Measurements from ENCODE around the gene CPLANE1.
"Not testable (repeated sequence)": the region's sequence is repeated elsewhere in the genome, so short reads cannot be mapped to it uniquely, and the experiment has no call there.

Gene CPLANE1

DNA sequence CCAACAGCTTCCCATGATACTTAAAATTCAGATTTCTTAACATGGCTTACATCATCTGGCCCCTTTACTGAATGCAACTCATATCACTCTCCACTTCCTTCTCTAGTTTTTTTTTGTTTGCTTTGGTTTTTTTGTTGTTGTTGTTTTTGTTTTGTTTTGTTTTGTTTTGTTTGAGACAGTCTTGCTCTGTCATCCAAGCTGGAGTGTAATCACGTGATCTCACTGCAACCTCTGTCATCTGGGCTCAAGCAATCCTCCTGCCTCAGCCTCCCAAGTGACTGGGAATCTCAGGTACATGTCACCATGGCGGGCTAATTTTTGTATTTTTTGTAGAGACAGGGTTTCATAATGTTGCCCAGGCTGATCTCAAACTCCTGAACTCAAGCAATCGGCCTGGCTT is 41.4 kb downstream of the CPLANE1 start:
- DNase-seq, result no peak

DNA sequence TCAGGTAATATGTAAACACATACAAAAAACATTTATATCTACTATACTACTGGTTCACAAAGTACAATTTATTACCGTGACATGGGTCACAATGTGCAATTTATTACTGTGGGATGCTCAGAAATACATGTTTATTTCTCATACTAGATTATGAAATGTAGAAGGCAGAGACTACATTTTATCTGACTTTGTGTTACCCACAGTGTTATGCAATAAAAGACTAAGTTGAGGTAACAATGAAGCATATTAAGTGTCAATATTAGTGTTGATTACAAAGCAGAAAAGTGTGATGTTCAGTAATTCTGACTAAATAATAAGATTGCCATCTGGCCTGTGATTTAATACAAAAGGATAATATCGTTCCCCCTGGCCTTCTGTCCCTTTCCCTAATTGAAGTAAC is 42.4 kb downstream of the CPLANE1 start:
- no peak for DNase-seq

DNA sequence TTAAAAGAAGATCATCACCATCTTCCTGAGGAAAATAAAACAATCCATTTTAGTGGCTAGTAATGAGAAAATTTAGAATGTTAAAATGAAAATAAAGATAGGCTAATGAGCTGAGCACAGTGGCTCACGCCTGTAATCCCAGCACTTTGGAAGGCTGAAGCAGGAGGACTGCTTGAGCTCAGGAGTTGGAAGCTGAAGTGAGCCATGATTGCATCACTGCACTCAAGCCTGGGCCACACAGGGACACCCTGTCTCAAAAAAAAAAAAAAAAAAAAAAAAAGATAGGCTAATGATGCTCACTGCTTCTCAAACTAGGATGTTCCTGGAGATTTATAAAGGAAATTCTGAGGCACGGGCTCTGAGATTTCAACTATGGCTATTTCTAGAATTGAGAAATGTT is 50.3 kb downstream of the CPLANE1 start:
- DNase-seq, result no peak

DNA sequence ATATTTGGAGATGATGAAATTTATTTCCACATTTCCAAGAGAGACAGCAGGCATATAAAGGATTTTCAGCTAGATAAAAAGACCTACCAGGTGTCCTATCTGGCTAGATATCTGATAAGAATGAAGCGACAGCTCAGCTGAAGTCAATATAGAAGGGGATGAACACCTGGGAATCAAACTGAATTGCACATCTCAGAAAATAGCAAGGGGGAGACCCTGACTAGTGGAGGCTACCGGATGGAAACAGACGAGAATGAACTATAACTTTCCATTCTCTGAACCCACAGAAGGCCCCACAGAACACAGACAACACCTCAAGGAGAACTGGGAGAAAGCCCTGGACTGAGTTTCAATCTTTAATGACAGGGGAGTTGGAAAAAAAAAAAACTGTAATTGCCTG is 51.1 kb downstream of the CPLANE1 start:
- DNase-seq, result no peak

DNA sequence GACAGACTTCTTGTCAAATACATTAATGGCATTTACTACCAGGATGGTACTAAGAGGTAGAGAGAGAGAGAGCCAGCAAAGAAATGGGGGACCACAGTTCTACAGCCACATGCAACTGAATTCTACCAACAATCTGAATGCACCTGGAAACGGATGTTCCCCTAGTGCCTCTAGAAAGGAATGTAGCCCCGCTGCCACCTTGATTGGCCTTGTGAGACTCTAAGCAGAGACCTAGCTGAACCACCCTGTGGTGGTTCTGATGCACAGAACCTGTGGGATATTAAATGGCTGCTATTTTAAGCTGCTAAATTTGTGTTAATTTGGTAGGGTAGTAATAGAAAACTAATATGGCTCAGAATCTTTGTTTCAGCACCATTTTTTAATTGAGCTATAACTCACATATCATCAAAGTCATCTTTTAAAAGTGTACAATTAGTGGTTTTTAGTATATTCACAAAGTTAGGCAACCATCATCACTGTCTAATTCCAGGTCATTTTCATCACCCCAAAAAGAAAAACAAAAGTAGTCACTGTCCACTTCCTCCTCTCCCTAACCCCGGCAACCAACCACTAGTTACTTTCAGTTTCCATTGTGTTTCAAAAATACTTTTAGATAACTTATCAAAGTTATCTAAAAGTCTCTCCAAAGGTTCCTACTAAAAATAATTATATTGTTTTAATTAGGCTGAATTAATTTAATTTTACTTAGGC is 51.7 kb downstream of the CPLANE1 start:
- no peak for DNase-seq

DNA sequence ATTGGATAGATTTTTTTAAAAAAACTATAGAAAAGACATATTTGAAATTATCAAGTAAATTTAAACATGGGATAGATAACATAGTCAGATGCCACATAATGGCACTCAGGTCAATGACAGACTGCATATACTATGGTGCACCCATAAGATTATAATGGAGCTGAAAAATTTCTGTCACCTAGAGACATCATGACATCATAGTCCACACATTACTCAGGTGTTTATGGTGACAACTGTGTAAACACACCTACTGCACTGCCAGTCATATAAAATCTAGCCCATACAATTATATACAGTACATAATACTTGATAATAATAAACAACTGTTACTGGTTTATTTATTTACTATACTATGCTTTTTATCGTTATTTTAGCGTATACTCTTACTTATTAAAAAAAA is 58.6 kb downstream of the CPLANE1 start:
- DNase-seq, result no peak

DNA sequence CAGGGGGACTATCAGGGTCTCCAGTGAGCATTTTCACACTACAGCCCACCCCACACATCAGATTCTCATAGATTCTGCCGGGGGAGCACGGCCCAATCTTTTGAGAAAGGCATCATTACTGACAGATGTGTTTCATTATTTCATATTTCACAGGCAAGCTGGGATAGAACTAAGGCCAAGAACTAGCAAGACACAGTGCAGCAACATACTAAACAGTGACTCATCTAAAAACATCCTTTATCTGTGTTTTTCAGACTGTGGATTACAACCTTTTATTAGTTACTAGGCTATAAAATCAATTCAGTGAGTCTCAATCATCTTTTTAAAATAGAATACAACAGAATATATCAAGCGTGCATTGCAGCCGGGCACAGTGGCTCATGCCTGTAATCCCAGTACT is 59.8 kb downstream of the CPLANE1 start:
- DNase-seq, result no peak

DNA sequence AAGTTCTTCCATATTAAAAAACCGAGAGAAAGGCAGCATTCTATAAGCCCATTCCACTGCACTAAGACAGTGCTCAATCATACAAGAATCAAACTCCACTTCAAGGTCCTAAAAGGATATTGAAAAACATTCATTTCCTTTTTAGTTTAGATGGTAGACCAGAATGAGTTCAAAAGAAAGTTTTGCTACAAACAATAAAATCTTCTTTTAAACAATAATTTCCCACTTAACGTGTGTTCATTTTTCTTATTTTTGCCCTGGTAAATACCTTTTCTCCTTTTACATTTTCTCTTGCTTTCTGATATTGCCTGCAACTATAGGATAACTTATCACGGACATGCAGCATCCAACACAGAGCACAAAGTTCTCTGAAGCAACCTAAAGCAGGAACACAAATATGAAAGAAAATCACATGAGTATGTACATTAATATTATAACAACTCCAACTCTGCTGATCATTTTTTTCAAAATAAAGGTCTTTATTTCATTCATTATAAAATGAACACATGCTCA is 61.7 kb downstream of the CPLANE1 start:
- DNase-seq, result no peak

DNA sequence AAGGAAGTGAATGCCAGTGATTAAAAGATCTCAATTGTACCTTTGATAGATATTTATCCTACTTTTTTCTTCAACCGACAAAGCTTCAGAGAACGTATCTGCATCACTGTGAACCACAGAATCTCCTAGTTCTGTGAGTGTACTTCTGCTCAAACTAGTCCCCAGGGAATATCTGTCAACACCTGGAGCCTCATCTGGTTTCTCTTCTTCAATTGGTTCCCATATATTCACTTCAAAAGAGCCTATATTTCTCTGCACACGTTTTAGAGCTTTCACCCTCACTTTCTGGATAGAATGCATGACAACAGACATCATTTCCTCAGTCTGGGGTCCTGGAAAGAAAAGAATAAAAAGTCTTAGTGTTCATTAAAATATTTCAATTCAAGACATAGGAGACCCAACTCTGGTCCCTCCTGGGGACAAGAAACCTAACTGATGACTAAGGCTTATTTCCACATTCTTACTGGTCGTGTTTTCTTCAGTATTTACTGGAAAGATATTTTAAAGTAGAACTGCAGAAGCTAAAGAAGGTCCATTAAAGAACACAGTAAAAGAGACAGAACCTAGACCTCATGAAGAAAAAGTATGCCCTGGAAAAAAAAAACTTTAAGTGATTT is 64.3 kb downstream of the CPLANE1 start:
- DNase-seq, result peak; percentile 80

DNA sequence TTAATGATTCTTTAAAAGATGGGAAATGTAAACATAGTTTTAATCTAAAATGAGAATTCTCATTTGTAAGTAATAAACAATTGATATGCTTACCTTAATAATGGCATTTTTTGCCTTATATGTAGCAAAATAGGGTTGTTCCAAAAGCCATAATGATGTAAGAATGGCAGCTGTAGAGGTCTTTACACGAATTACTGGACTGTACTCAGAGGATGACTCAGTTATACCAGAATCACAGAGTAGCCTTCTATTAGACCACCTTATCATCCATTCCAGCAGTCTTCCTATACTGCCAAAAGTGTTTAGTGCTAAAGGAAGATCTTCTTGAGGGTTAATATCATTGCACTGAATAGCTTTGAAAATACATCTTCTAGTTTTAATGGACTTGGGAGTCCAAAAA is 66.5 kb downstream of the CPLANE1 start:
- no peak for DNase-seq

DNA sequence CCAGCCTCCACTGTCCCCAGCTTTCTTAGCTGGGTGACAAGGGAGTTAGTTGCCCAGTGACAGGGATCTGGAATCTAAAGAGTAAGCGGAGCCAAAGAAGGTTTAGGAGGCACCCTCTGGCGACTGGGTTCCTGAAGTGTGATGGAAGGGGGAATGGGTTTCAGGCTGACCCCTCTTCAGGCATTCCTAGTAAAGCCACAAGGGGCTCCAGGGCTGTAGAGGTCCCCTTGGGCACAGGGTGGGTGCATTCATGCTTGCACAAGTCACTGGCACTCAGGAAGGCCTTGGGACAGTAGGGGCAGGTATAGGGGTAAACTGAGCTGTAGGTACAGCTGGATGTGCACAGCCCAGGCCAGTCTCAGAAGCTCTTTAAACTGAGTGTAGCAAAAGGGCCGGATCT is 74.2 kb downstream of the CPLANE1 start:
- DNase-seq, result no peak

DNA sequence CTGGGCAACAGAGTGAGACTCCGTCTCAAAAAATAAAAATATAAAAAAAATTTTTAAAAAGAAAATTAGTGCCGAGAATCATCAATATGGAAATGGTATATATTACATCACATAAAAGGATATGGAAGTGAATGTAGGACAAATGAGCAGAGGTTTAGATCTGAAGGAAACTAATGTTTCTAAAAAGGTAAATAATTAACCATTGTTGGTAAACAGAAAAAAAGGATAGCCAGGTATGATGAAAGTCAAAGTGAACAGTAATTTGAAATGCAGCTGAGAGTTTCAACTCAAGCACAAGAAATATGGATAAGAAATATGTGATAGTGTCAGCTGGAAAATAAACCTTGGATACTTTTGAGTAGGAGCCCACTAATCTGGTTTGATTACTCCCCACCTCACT is 76.2 kb downstream of the CPLANE1 start:
- DNase-seq, result no peak

DNA sequence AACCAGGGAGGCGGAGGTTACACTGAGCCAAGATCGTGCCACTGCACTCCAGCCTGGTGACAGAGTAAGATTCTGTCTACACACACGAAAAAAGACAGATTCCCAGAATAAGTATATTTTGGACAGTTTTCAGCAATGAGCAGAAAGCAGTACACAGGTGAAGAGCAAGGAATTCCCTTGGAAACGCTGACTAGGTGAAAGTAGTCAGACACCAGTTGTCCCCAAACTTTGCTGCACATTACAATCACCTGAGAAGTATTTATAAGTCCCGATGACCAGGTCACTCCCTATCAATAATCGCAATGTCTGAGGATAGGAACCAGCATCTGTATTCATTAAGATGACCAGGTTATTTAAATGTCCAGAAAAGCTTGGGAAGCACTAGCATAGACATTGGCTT is 78.3 kb downstream of the CPLANE1 start:
- DNase-seq, result no peak

DNA sequence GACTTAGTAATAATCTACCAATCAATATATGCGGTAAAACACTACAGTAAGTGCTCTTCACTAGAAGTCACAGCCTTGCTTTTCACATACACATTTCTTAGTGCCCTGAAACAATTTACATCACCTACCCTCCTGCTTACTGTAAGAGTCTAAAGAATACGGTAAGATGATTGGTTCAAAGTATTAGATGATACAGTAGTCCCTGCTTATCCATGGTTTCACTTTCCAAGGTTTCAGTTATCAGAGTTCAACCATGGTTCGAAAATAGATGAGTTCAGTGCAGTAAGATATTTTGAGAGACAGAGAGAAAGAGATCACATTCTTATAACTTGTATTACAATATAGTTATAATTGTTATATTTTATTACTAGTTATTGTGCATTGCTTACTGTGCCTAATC is 83.0 kb downstream of the CPLANE1 start:
- no peak for DNase-seq

DNA sequence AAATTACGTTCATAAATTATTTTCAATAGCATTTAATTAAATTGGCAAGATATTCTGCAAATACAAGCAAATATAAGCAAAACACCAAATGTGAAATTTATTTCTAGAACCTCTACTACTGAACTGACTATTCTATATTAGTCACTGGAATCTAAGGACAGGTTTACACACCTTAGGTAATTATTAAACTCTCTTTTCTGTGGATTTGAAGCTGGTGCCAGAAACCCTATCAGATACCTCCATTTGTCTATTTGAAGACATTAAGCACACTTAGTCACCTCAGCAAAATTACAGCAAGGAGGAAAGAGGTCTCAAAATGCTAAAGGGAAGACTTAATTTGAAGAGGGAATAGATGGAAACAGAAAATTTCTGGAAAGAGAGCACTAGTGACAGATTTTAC is 83.4 kb downstream of the CPLANE1 start:
- no peak for DNase-seq

DNA sequence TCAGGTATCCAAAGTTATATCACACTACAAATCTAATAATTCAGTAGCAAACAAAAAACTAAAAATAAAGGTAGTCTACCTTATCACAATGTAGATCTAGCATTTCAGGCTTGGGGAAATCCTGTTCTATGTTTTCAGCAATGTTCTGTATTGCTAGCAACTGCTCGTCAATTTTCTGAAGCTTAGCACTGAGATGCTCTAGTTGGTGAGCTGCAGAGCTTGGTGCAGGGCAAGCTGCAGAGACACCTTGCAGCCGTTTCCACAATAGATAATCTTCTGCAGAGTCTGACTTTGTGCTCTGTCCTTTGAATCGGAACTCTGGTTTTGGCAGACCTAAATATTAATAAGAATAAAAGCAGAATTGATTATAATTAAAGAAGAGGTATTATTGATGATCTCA is 95.5 kb downstream of the CPLANE1 start:
- no peak for DNase-seq

DNA sequence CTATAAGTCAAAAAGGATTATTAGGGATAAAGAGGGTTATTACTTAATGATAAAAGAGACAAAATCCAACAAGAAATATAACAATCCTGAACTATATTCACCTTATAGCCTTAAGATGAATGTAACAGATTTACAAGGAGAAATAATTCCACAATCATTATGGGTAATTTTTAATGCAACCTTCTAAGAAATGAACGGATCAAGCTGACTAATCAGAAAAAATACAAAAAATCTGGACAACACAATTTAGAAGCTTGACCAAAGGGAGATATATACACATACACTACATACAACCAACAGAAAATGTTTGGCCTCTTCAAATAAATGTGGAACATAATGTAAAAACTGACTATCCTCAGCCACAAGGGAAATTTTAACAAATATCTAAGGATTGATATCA is 102.3 kb downstream of the CPLANE1 start:
- DNase-seq, result no peak

DNA sequence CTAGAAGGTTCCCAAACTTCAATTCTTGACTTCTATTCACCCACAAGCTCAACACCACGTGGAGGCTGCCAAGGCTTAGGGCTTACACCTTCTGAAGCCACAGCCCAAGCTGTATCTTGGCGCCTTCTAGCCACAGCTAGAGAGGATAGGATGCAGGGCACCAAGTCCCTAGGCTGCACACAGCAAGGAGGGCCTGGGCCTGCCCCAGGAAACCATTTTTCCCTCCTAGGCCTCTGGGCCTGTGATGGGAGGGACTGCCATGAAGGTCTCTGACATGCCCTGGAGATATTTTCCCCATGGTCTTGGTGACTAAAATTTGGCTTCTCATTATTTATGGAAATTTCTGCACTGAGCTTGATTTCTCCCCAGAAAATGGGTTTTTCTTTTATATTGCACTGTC is 112.5 kb downstream of the CPLANE1 start:
- DNase-seq, result no peak

DNA sequence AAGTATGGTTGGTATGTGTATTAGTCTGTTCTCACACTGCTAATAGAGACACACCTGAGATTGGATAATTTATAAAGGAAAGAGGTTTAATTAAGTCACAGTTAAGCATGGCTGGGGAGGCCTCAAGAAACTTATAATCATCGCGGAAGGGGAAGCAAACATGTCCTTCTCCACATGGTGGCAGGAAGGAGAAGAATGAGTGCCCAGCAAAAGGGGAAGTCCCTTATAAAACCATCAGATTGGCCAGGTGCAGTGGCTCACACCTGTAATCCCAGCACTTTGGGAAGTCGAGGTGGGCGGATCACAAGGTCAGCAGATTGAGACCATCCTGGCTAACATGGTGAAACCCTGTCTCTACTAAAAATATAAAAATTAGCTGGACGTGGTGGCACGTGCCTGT is 113.9 kb downstream of the CPLANE1 start:
- DNase-seq, result not testable (repeated sequence)

DNA sequence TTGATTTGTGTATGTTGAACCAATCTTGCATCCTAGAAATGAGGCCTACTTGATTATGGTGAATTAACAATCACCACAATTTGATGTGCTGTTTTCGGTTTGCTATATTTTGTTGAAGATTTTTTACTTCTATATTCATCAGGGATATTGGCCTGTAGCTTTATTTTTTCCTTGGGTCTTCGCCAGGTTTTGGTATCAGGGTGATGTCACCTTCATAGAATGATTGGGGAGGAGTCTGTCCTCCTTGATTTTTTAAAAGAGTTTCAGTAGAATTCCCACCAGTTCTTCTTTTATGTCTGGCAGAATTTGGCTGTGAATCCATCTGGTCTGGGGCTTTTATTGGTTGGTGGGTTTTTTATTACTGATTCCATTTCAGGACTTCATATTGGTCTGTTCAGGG is 115.2 kb downstream of the CPLANE1 start:
- DNase-seq, result no peak

DNA sequence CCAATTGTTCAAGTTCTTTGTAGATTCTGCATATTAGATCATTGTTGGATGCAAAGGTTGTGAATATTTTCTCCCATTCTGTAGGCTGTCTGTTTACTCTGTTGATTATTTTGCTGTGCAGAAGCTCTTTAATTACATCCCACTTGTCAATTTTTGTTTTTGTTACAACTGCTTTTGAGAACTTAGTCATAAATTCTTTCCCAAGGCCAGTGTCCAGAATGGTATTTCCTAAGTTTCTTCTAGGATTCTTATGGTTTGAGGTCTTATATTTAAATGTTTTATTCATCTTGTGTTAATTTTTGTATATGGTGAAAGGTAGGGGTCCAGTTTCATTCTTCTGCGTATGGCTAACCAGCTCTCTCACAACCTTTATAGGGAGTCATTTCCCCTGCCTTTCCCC is 116.5 kb downstream of the CPLANE1 start:
- DNase-seq, result no peak

DNA sequence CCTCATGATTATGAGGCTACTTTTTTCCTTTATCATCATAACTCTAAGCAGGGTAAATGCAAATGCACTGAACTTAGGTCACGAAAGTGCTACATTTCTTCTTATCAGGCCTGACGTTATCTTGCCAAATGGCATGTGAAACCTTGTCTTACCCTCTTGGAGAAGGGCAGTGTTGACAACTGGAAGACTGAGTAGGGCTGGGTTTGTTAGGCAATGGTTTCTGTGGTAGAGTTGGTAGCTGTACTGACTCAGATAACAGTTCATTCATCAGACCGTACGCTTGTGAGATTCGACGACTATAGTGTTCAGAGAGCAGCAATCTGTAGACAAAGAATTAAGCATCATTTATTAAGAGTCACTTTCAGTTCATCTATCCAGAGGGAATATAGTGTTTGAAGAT is 127.7 kb downstream of the CPLANE1 start:
- DNase-seq, result no peak

DNA sequence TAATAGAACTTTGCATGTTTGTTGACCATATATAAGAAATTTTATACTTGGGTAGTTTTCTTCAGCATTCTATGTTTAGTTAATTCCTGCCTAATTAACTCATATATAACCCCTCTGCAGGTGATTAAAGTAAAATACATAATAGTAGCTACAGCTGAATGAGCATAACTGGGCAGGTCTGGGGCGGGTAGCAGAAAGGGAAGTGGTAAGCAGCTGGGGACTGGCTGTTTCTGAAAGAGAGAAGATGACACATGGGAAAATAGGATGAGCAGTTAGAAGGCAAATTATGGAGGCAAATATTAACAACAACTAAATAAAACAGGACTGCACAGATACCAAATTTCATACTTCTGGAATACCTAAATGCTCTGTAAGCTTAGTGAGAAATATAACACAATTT is 128.1 kb downstream of the CPLANE1 start:
- DNase-seq, result no peak

DNA sequence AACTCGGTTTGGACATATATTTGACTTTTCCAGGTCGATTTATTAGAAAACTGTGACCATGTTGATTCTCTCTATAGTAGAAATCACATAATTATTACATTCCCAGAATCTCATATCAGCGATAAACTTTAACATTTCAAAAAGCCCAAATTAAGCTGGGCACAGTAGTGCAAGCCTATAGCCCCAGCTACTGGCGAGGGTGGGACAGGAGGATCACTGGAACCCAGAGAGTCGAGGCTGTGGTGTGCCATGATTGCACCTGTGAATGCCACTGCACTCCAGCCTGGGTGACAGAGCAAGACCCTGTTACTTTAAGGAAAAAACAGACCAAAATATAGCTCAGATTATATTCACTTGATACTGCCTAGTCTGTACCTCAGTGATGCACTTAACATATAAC is 128.9 kb downstream of the CPLANE1 start:
- DNase-seq, result no peak

DNA sequence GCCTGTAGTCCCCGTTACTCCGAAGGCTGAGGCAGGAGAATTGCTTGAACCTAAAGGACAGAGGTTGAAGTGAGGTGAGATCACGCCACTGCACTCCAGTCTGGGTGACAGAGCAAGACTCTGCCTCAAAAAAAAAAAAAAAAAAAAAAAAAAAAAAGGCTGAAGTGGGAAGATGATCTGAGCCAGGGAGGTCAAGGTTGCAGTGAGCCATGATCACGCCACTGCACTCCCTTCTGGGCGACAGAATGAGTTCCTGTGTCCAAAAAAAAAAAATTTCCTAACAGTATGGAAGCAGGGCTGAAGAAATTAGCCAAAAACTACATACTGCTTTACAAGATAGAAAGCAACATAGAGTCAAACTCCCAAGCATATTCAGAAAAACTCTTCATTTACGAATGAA is 132.8 kb downstream of the CPLANE1 start:
- no peak for DNase-seq

Data from NCI-H2171 treated with DMSO at 0.1 percent for 48 hours (cell line).